ENCODE results near the gene GADD45B.

GADD45B gene

DNA sequence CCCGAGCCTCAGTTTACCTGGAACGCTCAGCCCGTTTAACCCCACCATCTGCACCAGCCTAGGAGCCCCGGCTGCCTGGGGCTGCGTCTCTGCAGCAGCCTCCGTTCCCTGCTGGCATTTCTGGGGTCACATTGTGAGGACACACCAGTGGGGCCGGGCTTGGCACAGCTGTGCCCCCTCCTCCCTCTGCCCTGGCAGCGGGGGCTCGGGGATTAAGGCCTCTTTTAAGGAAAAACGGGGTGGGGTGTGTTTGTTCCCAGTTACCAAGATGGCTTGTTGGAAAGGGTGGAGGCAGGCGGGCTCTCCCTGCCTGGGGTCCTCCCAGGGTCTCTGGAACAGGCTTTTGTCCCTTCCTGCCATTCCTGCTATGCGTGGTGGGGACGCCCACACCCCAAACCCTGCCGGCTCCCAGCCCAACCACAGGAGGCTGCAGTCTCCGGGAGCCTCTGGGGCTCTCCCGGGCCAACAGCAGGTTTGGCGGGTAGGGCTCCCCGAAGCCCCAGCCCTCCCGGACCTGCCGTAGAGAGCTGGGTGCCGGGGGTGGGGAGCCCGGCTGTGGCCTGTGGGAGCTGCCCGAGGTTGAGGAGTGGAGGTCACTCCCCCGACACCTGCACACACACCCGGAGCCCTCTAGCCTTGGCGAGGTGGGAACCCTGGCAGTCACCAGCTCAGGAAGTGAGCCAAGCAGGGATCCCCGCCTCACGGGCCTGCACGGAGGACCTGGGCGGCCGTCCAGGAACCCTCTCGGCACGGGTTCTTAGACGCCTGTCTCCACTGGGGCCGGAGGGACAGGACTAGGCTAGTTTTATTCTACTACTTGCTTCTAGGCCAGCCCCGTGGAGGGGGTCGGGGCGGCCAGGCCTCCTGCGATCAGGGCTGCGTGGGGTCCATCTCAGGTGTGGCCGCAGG, 36.9 kb downstream of the GADD45B start:
- Histone ChIP-seq H3K9me3 (ENCODE audit: control insufficient read depth, insufficient read depth, low read depth, low read length) (no peaks in the 10 kb centered on the region), H3K27ac (ENCODE audit: extremely low read depth, low read depth, low read length) (no peak overlapping the region), H3K4me3 (ENCODE audit: low read depth, low read length) (no peak overlapping the region), H3K4me1 (ENCODE audit: control insufficient read depth, insufficient read depth, low read length) (no peaks in the 10 kb centered on the region), H3K36me3 (ENCODE audit: control insufficient read depth in 2 of 2, insufficient read depth in 1 of 2, low read length in 2 of 2) (no peaks in the 10 kb centered on the region)
- CTCF ChIA-PET = interaction anchor here (1.1 kb wide), 1 partner anchor 67 kb away, joined by 4 read pairs; no protein-coding TSS in a partner anchor
- POLR2A ChIA-PET = interaction anchor here (1.5 kb wide), 1 partner anchor 36 kb away, joined by 7 read pairs; the partner anchor contains the start of gene GADD45B
- TF ChIP-seq, protein P1, sequence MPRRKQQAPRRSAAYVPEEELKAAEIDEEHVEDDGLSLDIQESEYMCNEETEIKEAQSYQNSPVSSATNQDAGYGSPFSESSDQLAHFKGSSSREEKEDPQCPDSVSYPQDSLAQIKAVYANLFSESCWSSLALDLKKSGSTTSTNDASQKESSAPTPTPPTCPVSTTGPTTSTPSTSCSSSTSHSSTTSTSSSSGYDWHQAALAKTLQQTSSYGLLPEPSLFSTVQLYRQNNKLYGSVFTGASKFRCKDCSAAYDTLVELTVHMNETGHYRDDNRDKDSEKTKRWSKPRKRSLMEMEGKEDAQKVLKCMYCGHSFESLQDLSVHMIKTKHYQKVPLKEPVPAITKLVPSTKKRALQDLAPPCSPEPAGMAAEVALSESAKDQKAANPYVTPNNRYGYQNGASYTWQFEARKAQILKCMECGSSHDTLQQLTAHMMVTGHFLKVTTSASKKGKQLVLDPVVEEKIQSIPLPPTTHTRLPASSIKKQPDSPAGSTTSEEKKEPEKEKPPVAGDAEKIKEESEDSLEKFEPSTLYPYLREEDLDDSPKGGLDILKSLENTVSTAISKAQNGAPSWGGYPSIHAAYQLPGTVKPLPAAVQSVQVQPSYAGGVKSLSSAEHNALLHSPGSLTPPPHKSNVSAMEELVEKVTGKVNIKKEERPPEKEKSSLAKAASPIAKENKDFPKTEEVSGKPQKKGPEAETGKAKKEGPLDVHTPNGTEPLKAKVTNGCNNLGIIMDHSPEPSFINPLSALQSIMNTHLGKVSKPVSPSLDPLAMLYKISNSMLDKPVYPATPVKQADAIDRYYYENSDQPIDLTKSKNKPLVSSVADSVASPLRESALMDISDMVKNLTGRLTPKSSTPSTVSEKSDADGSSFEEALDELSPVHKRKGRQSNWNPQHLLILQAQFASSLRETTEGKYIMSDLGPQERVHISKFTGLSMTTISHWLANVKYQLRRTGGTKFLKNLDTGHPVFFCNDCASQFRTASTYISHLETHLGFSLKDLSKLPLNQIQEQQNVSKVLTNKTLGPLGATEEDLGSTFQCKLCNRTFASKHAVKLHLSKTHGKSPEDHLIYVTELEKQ (tag by site-specific recombination; IDR thresholded peaks at IDR 0.05; ENCODE audit: borderline replicate concordance) = no peak
- no peak for TF ChIP-seq ZNF473 (tag by site-specific recombination; IDR thresholded peaks at IDR 0.05)
- TF ChIP-seq, protein P2, sequence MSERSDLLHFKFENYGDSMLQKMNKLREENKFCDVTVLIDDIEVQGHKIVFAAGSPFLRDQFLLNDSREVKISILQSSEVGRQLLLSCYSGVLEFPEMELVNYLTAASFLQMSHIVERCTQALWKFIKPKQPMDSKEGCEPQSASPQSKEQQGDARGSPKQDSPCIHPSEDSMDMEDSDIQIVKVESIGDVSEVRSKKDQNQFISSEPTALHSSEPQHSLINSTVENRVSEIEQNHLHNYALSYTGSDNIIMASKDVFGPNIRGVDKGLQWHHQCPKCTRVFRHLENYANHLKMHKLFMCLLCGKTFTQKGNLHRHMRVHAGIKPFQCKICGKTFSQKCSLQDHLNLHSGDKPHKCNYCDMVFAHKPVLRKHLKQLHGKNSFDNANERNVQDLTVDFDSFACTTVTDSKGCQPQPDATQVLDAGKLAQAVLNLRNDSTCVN (tag by site-specific recombination; optimal IDR thresholded peaks at IDR 0.05) = no peak
- no peak for TF ChIP-seq ZNF623 (tag by site-specific recombination; IDR thresholded peaks at IDR 0.05)
- TF ChIP-seq ZNF561 (tag by site-specific recombination; IDR thresholded peaks at IDR 0.05; ENCODE audit: borderline replicate concordance) = no peak
- TF ChIP-seq ZNF416 (tag by site-specific recombination; IDR thresholded peaks at IDR 0.05) = no peak
- TF ChIP-seq ZNF214 (tag by site-specific recombination; IDR thresholded peaks at IDR 0.05; ENCODE audit: borderline replicate concordance) = no peak

DNA sequence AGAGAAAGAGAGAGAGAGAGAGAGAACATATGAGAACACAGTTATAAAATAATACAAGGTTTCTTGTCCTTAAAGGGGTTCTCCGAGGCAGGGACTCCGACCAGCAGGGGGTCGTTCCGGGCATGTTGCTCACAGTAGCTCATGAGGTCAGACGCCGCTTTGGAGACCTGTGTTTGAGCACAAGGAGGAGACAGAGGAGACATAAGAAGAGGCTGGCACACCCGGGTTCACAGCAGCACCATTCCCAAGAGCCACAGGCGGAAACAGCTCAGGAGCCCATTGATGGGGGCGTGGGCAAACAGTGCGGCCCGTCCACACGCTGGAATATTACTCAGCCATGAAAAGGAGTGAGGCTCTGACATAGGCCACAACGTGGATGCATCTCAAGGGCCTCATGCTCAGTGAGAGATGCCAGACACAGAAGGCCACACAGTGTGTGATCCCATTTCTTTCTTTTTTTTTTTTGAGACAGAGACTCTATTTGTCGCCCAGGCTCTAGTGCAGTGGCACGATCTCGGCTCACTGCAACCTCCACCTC, 39.1 kb downstream of the GADD45B start:
- no peaks in the 10 kb centered on the region for H3K36me3 ChIP-seq (ENCODE audit: control insufficient read depth in 2 of 2, insufficient read depth in 1 of 2, low read length in 2 of 2)

More for the DNA sequence above, 39.1 kb downstream of the GADD45B start:
- Histone ChIP-seq H3K4me3 (ENCODE audit: low read depth, low read length) (no peak overlapping the region), H3K9me3 (ENCODE audit: control insufficient read depth, insufficient read depth, low read depth, low read length) (no peaks in the 10 kb centered on the region), H3K4me1 (ENCODE audit: control insufficient read depth, insufficient read depth, low read length) (no peaks in the 10 kb centered on the region), H3K27ac (ENCODE audit: extremely low read depth, low read depth, low read length) (no peak overlapping the region)
- TF ChIP-seq ZNF394 (tag by site-specific recombination; IDR thresholded peaks at IDR 0.05; ENCODE audit: borderline replicate concordance) = no peak
- TF ChIP-seq ZNF596 (tag by site-specific recombination; IDR thresholded peaks at IDR 0.05) = peak; percentile 76
- TF ChIP-seq ZBTB48 (tag by site-specific recombination; IDR thresholded peaks at IDR 0.05) = no peak
- TF ChIP-seq, protein P3, sequence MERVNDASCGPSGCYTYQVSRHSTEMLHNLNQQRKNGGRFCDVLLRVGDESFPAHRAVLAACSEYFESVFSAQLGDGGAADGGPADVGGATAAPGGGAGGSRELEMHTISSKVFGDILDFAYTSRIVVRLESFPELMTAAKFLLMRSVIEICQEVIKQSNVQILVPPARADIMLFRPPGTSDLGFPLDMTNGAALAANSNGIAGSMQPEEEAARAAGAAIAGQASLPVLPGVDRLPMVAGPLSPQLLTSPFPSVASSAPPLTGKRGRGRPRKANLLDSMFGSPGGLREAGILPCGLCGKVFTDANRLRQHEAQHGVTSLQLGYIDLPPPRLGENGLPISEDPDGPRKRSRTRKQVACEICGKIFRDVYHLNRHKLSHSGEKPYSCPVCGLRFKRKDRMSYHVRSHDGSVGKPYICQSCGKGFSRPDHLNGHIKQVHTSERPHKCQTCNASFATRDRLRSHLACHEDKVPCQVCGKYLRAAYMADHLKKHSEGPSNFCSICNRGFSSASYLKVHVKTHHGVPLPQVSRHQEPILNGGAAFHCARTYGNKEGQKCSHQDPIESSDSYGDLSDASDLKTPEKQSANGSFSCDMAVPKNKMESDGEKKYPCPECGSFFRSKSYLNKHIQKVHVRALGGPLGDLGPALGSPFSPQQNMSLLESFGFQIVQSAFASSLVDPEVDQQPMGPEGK (tag by site-specific recombination; IDR thresholded peaks at IDR 0.05) = no peak
- TF ChIP-seq ZNF561 (tag by site-specific recombination; IDR thresholded peaks at IDR 0.05; ENCODE audit: borderline replicate concordance) = no peak
- TF ChIP-seq ZNF146 (tag by site-specific recombination; IDR thresholded peaks at IDR 0.05) = peak; percentile 99
- TF ChIP-seq, protein P4, sequence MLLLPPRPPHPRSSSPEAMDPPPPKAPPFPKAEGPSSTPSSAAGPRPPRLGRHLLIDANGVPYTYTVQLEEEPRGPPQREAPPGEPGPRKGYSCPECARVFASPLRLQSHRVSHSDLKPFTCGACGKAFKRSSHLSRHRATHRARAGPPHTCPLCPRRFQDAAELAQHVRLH (tag by site-specific recombination; IDR thresholded peaks at IDR 0.05) = 0 out of 2 replicates have a peak, but pooled peaks have one; percentile 17
- ChIA-PET CTCF (interaction anchor here (0.5 kb wide), 2 partner anchors 85 to 227 kb away, joined by 3 read pairs; no protein-coding TSS in a partner anchor), POLR2A (interaction anchor here (7.0 kb wide), 1 partner anchor 38 kb away, joined by 55 read pairs; the partner anchor contains the start of gene GADD45B)

Measured in HEK293 (cell line).